ENCODE data around the gene OR2T29.
"Not testable (repeated sequence)": the region's sequence is repeated elsewhere in the genome, so short reads cannot be mapped to it uniquely, and the experiment has no call there.

Gene OR2T29

GRCh38 chr1:248507773-248508172 is 54.8 kb downstream of the OR2T29 start, which contains the start of gene OR2G6:
Gene OR2G6 (plus strand): TSS chr1:248508073. CDS start chr1:248521647, 13,574 bp downstream.
- not testable (repeated sequence) for DNase-seq
